Neuron (in vitro differentiated cells): ENCODE results near the gene ZNF397.

Experiments
- H2AFZ ChIP-seq: one replicate; pipeline ENCODE4 v1.6.1; 2013; ENCODE audit warnings: low read depth, mild to moderate bottlenecking, inconsistent platforms, low read length, moderate library complexity
- H3K27me3 ChIP-seq: one replicate; pipeline ENCODE4 v1.6.1; 2013; ENCODE audit warnings: low read length; ENCODE audit not compliant: insufficient read depth
- H3K36me3 ChIP-seq: one replicate; pipeline ENCODE4 v1.6.1; 2013; ENCODE audit warnings: low read length; ENCODE audit not compliant: insufficient read depth
- H3K4me1 ChIP-seq: one replicate; pipeline ENCODE4 v1.6.1; 2013; ENCODE audit warnings: low read length; ENCODE audit not compliant: insufficient read depth
- H3K4me3 ChIP-seq: 2 replicates; pipeline ENCODE4 v1.5.1; 2013; ENCODE audit warnings: mild to moderate bottlenecking, low read length, moderate library complexity
- H3K9me3 ChIP-seq: one replicate; pipeline ENCODE4 v1.6.1; 2013; ENCODE audit warnings: low read length

The ZNF397 gene

GRCh38 chr18:35284841-35285240 is 44.0 kb downstream of the ZNF397 start:
- Histone ChIP-seq H2AFZ (no peak overlapping the region), H3K27me3 (no peaks in the 10 kb centered on the region), H3K4me1 (peaks cover 5% of the 10 kb centered on the region), H3K4me3 (no peak overlapping the region), H3K9me3 (peaks cover 19% of the 10 kb centered on the region), H3K36me3 (no peaks in the 10 kb centered on the region)

DNA sequence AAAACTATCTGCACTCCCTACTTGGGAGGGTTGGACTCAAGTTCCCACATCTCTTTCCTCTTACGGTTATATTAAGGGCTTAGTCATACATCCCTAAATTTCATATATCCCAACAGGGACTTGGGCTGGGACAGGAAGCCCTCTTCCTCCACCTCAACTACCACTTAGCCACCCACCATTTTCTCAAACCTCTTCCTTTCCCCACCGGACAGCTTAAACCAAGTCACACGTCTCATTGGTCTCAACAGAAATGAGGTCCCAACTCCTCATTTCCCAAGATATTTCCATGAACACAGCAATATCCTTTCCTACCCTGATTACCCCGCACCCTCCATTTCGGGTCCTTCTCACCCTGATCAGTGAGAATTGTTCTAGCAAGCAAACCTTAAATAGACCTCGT is 48.5 kb downstream of the ZNF397 start:
- Histone ChIP-seq H3K36me3 (peaks cover 18% of the 10 kb centered on the region), H3K27me3 (no peaks in the 10 kb centered on the region), H3K9me3 (peaks cover 14% of the 10 kb centered on the region), H3K4me3 (peak overlapping the region; percentile 86), H3K4me1 (peaks cover 15% of the 10 kb centered on the region), H2AFZ (peak overlapping the region; percentile 90)

DNA sequence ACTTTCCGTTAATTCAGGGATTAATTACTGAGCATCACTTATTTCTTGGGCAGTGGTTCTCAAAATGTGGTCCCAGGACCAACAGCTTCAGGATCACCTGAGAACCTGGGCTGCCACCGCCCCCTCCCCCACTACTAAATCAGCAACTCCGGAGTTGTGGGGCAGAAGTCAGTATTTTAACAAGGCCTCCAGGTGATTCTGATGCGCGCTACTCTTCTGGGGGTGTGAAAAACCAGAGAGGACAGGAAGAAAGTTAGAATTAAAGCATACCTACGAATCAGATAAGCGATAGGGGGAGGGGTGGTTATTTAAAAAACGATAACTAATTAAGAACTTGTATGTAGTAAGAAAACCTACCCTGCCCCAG is 48.9 kb downstream of the ZNF397 start:
- Histone ChIP-seq H3K4me3 (peak overlapping the region; percentile 86), H3K9me3 (peaks cover 14% of the 10 kb centered on the region), H2AFZ (peak overlapping the region; percentile 90), H3K27me3 (no peaks in the 10 kb centered on the region), H3K36me3 (peaks cover 22% of the 10 kb centered on the region), H3K4me1 (peaks cover 15% of the 10 kb centered on the region)

DNA sequence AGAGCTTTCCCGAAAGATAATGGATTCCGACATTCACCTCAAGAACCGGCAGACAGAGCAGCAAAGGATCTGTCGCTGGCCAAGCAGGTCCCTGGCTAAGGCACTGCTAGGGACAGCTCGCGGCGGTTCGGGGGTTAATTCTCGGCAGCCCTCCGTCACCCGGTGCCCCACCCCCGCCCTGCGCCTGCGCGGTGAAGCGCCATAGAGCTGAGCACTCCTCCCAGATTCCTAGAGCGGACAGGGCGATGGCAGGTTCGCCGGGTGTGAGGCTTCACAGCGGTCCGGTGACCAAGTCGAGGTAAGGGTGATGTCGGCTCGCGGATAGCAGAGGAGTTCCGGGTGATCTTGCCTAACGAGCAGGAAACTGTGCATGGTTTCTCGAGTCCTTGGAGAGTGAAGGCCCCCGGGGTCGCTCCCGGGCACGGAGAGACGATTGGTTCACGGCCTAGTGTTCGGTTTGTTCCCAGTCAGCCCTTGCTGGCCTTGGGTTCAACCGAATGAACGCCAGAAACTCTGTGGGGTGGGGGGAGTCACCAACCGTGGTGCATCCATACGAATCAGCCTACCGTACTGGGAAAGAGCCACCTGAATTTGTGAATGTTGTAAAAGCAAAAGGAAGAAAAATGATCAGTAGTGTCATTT is 49.4 kb downstream of the ZNF397 start, which contains the start of gene ZSCAN30:
TSS of gene ZSCAN30 (minus strand) at position 136 of the 642 bp plus-strand sequence. CDS start 25,877 bp downstream, outside the sequence.
- no peaks in the 10 kb centered on the region for H3K27me3 ChIP-seq

GRCh38 chr18:35291166-35291565 is 50.3 kb downstream of the ZNF397 start:
- H3K4me1 ChIP-seq, result peaks cover 15% of the 10 kb centered on the region
- H3K27me3 ChIP-seq, result no peaks in the 10 kb centered on the region
- H2AFZ ChIP-seq, result no peak overlapping the region
- H3K4me3 ChIP-seq, result peak overlapping the region; percentile 86
- peaks cover 36% of the 10 kb centered on the region for H3K36me3 ChIP-seq
- peaks cover 18% of the 10 kb centered on the region for H3K9me3 ChIP-seq

More for the DNA sequence above, 49.4 kb downstream of the ZNF397 start, which contains the start of gene ZSCAN30:
- H3K4me3 ChIP-seq, result peak within 1 kb of the TSS; percentile 86
- peaks cover 15% of the 10 kb centered on the region for H3K4me1 ChIP-seq
- H2AFZ ChIP-seq, result peak within 1 kb of the TSS; percentile 90
- H3K9me3 ChIP-seq, result peaks cover 16% of the 10 kb centered on the region
- H3K36me3 ChIP-seq, result peaks cover 27% of the 10 kb centered on the region

DNA sequence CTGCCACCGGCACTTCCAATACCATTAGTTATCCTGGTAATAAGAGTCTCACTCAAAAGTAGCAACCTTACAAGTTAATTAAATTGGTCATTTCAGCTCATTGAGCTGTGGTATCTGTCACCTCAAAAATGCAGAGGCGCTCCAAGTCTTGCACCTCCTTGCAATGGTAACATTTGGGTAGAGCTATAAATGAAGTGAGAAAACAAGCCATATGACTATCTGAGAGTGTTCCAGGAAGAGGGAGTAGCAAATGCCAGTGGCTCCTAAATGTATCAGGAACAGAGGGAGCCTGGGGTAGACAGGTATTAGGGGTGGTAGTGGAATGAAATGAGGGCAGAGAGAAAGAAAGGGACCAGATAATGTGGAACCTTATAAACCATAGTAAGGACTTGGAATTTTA is 55.2 kb downstream of the ZNF397 start:
- H2AFZ ChIP-seq, result no peak overlapping the region
- no peak overlapping the region for H3K4me3 ChIP-seq
- H3K4me1 ChIP-seq, result peaks cover 6% of the 10 kb centered on the region
- no peaks in the 10 kb centered on the region for H3K27me3 ChIP-seq
- peaks cover 38% of the 10 kb centered on the region for H3K9me3 ChIP-seq
- H3K36me3 ChIP-seq, result peaks cover 59% of the 10 kb centered on the region

- Histone ChIP-seq H3K27me3 (no peaks in the 10 kb centered on the region), H3K4me1 (no peaks in the 10 kb centered on the region), H3K9me3 (peaks cover 65% of the 10 kb centered on the region), H3K36me3 (peaks cover 46% of the 10 kb centered on the region), H2AFZ (no peak overlapping the region), H3K4me3 (no peak overlapping the region)
Measured at GRCh38 chr18:35303610-35304009, 62.8 kb downstream of the ZNF397 start.

- Histone ChIP-seq H3K4me3 (no peak overlapping the region), H3K36me3 (peaks cover 42% of the 10 kb centered on the region), H3K4me1 (no peaks in the 10 kb centered on the region), H2AFZ (no peak overlapping the region), H3K9me3 (peaks cover 61% of the 10 kb centered on the region), H3K27me3 (no peaks in the 10 kb centered on the region)
Measured at GRCh38 chr18:35306588-35307250, 65.9 kb downstream of the ZNF397 start.
